Naive thymus-derived CD4-positive, alpha-beta T cell (primary cell): ENCODE data around the gene BTD. TPM values are rescaled to one million over a fixed set of nuclear protein-coding genes. Genes with fewer than 3 reads are reported as not detected.

ENCODE experiments used
- ATAC-seq: fragments of 150-1000 bp; cut with Tn5 transposase; 2 replicates; pipeline ENCODE4 v1.10.0; 2021; ENCODE audit warnings: mild to moderate bottlenecking, moderate library complexity
- CTCF ChIA-PET: fragments of 350-600 bp; sonication (Branson Sonifier 250); formaldehyde crosslinking; loops from one replicate; lab custom pipeline; 2021; ENCODE audit warnings: antibody characterized with exemption; lab: Charles Lee
- POLR2A ChIA-PET: fragments of 350-600 bp; sonication (Branson Sonifier 250); formaldehyde crosslinking; loops from one replicate; lab custom pipeline; 2021; ENCODE audit warnings: antibody characterized with exemption, inconsistent platforms; lab: Charles Lee
- DNase-seq, 9 donors: peaks; one replicate each; pipeline versions ENCODE4 v3.0.0 to v3.0.0-alpha.2; 2020 to 2022; ENCODE audit warnings: mixed read lengths in 1 of 9
- H3K27ac ChIP-seq: one replicate; pipeline ENCODE4 v1.7.0; 2013; ENCODE audit warnings: mild to moderate bottlenecking, low read depth, low read length, moderate library complexity
- H3K27me3 ChIP-seq, 2 donors: one replicate each; pipeline ENCODE4 v1.7.0; 2013; ENCODE audit warnings: low read length in 2 of 2, mild to moderate bottlenecking in 2 of 2, moderate library complexity in 2 of 2; ENCODE audit not compliant: control insufficient read depth in 2 of 2, insufficient read depth in 2 of 2
- H3K36me3 ChIP-seq, 3 experiments: 1 replicate in 2 of 3; 2 replicates in 1 of 3; pipeline ENCODE4 v1.7.0; 2013; ENCODE audit warnings: low read length in 3 of 3, mild to moderate bottlenecking in 3 of 3, moderate library complexity in 1 of 3; ENCODE audit not compliant: insufficient read depth in 3 of 3, control insufficient read depth in 2 of 3
- H3K4me1 ChIP-seq, 2 donors: one replicate each; pipeline ENCODE4 v1.7.0; 2013; ENCODE audit warnings: low read length in 2 of 2, mild to moderate bottlenecking in 2 of 2, moderate library complexity in 1 of 2; ENCODE audit not compliant: control insufficient read depth in 2 of 2, insufficient read depth in 2 of 2
- H3K4me3 ChIP-seq: 2 replicates; pipeline ENCODE4 v1.7.0; 2013; ENCODE audit warnings: mild to moderate bottlenecking, low read length
- H3K9me3 ChIP-seq, 3 experiments: 1 replicate in 2 of 3; 2 replicates in 1 of 3; pipeline ENCODE4 v1.7.0; 2013; ENCODE audit warnings: low read length in 3 of 3; ENCODE audit not compliant: control insufficient read depth in 2 of 3
- H3K27ac Mint-ChIP-seq, 9 donors: one replicate each; pipeline ENCODE4 v1.8.0; 2020 to 2022; ENCODE audit warnings: mixed read lengths in 9 of 9, mild to moderate bottlenecking in 8 of 9, moderate library complexity in 5 of 9, inconsistent platforms in 2 of 9
- H3K27me3 Mint-ChIP-seq, 5 donors: one replicate each; pipeline ENCODE4 v1.8.0; 2021 to 2022; ENCODE audit warnings: mixed read lengths in 5 of 5, mild to moderate bottlenecking in 1 of 5
- H3K36me3 Mint-ChIP-seq, 5 donors: one replicate each; pipeline ENCODE4 v1.8.0; 2020 to 2022; ENCODE audit warnings: mixed read lengths in 5 of 5, mild to moderate bottlenecking in 3 of 5, inconsistent platforms in 1 of 5
- H3K4me1 Mint-ChIP-seq, 7 donors: one replicate each; pipeline ENCODE4 v1.8.0; 2020 to 2022; ENCODE audit warnings: mixed read lengths in 7 of 7, mild to moderate bottlenecking in 3 of 7, inconsistent platforms in 1 of 7
- H3K4me3 Mint-ChIP-seq, 10 donors: one replicate each; pipeline ENCODE4 v1.8.0; 2020 to 2022; ENCODE audit warnings: mild to moderate bottlenecking in 10 of 10, mixed read lengths in 10 of 10, moderate library complexity in 6 of 10, inconsistent platforms in 2 of 10
- H3K9me3 Mint-ChIP-seq, 11 donors: one replicate each; pipeline ENCODE4 v1.8.0; 2020 to 2022; ENCODE audit warnings: mixed read lengths in 11 of 11, mild to moderate bottlenecking in 4 of 11, inconsistent platforms in 1 of 11, moderate library complexity in 1 of 11
- intact Hi-C, 2 donors: fragments of 100-400 bp; cut with micrococcal nuclease; formaldehyde crosslinking; loops; one replicate each; pipeline ENCODE4 v1.15.1; 2023
- polyA plus RNA-seq, 2 donors: library from polyadenylated mRNA; unstranded; fragments of 300-500 nt; fragmentation: Illumina TruSeq; gene quantifications; one replicate each; pipeline ENCODE4 v1.2.3, GENCODE V29; 2021
- total RNA-seq, 6 experiments: library from RNA in 5 of 6; stranded (reverse) in 5 of 6; gene quantifications; 1 replicate in 5 of 6; 2 replicates in 1 of 6; pipeline ENCODE4 v1.2.3 and lab custom pipeline; 2021 to 2026

Gene BTD
- total and polyA plus RNA-seq, 7 experiments from 2014 or later = 6.8 to 23.3 (median 17.0) TPM

DNA sequence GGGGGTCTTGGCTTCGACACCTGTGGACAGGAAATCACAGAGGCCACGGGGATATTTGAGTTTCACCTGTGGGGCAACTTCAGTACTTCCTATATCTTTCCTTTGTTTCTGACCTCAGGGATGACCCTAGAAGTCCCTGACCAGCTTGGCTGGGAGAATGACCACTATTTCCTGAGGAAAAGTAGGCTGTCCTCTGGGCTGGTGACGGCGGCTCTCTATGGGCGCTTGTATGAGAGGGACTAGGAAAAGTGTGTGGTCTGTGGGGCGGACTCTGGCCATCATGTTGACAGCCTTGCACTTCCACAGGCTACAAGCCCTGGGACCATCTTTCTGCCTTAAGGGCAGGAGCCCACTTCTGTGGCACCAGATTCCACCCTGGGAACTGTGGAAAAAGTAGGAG is 43.7 kb downstream of the BTD start:
- peaks cover 0 to 11% (median 0%) of the 10 kb centered on the region in 3 experiments for H3K36me3 ChIP-seq
- POLR2A ChIA-PET = interaction anchor here (0.7 kb wide), 1 partner anchor 168 kb away, joined by 5 read pairs; no protein-coding TSS in a partner anchor
- H3K36me3 Mint-ChIP-seq = peaks cover 0 to 39% (median 30%) of the 10 kb centered on the region in 5 donors
- DNase-seq (no peak), ATAC-seq (no peak)
- H3K27ac ChIP-seq = no peak overlapping the region
- H3K27me3 ChIP-seq = no peaks in the 10 kb centered on the region
- intact Hi-C loops = loop anchor here (5.0 kb wide), 3 partner anchors 42 to 212 kb away; no protein-coding TSS in a partner anchor
- peak overlapping the region in 1 of 9 donors; percentile 4 for H3K27ac Mint-ChIP-seq
- no peaks in the 10 kb centered on the region for H3K9me3 ChIP-seq
- no peak overlapping the region for H3K4me3 ChIP-seq
- CTCF ChIA-PET = no interaction called here
- H3K4me1 ChIP-seq = peaks cover 38 to 44% of the 10 kb centered on the region in 2 donors
- peaks cover 34 to 64% (median 57%) of the 10 kb centered on the region in 7 donors for H3K4me1 Mint-ChIP-seq
- peak overlapping the region in 2 of 10 donors; percentile 30 to 37 for H3K4me3 Mint-ChIP-seq
- H3K27me3 Mint-ChIP-seq = peaks cover 0 to 8% (median under 1%) of the 10 kb centered on the region in 5 donors
- peaks cover 0 to 10% (median 0%) of the 10 kb centered on the region in 11 donors for H3K9me3 Mint-ChIP-seq

- POLR2A ChIA-PET = interaction anchor here (0.6 to 0.7 kb wide), 3 partner anchors 19 to 167 kb away, joined by 3 to 5 read pairs (median 3); no protein-coding TSS in a partner anchor
- Histone ChIP-seq H3K27ac (no peak overlapping the region), H3K4me3 (no peak overlapping the region), H3K27me3 (no peaks in the 10 kb centered on the region), H3K4me1 (peaks cover 38 to 44% of the 10 kb centered on the region in 2 donors), H3K9me3 (no peaks in the 10 kb centered on the region), H3K36me3 (peaks cover 0 to 11% (median 0%) of the 10 kb centered on the region in 3 experiments)
- ATAC-seq = no peak
- peaks cover 0 to 42% (median 30%) of the 10 kb centered on the region in 5 donors for H3K36me3 Mint-ChIP-seq
- CTCF ChIA-PET = interaction anchor here (0.9 kb wide), 1 partner anchor 15 kb away, joined by 4 read pairs; no protein-coding TSS in a partner anchor
- peak overlapping the region in 8 of 10 donors; percentile 3 to 81 (median 28) for H3K4me3 Mint-ChIP-seq
- peak overlapping the region in 1 of 9 donors; percentile 4 for H3K27ac Mint-ChIP-seq
- H3K9me3 Mint-ChIP-seq = peaks cover 0 to 10% (median 0%) of the 10 kb centered on the region in 11 donors
- peaks cover 0 to 10% (median 4%) of the 10 kb centered on the region in 5 donors for H3K27me3 Mint-ChIP-seq
- peaks cover 34 to 68% (median 61%) of the 10 kb centered on the region in 7 donors for H3K4me1 Mint-ChIP-seq
- DNase-seq = no peak
- intact Hi-C loops = loop anchor here (2.0 to 5.0 kb wide), 5 partner anchors 21 to 211 kb away; partner anchors contain the start of gene ANKRD28 (in 1 of the 2)
These were observed 44.4 kb downstream of the BTD start for GRCh38 chr3:15645740-15646501.

GRCh38 chr3:15646851-15647511 is 45.4 kb downstream of the BTD start:
- DNase-seq (no peak), ATAC-seq (peak; percentile 26)
- peaks cover 0 to 36% (median 32%) of the 10 kb centered on the region in 5 donors for H3K36me3 Mint-ChIP-seq
- H3K27ac ChIP-seq = no peak overlapping the region
- H3K36me3 ChIP-seq = peaks cover 0 to 9% (median 0%) of the 10 kb centered on the region in 3 experiments
- intact Hi-C loops = loop anchor here (1.0 to 5.0 kb wide), 8 partner anchors 11 to 210 kb away; partner anchors contain the start of genes ANKRD28 (in 1 of the 2), BTD (in 1 of the 2) and HACL1 (in 1 of the 2)
- peaks cover 38 to 44% of the 10 kb centered on the region in 2 donors for H3K4me1 ChIP-seq
- H3K4me3 Mint-ChIP-seq = peak overlapping the region; percentile 58 to 85 (median 76)
- peak overlapping the region; percentile 14 for H3K4me3 ChIP-seq
- H3K9me3 Mint-ChIP-seq = peaks cover 0 to 10% (median 0%) of the 10 kb centered on the region in 11 donors
- peaks cover 34 to 64% (median 60%) of the 10 kb centered on the region in 7 donors for H3K4me1 Mint-ChIP-seq
- H3K27me3 Mint-ChIP-seq = peaks cover 0 to 17% (median 11%) of the 10 kb centered on the region in 5 donors
- POLR2A ChIA-PET = interaction anchor here (1.0 to 1.5 kb wide), 3 partner anchors 19 to 45 kb away, joined by 3 to 4 read pairs (median 3); partner anchors contain the start of genes BTD and HACL1
- no peaks in the 10 kb centered on the region for H3K9me3 ChIP-seq
- peak overlapping the region in 7 of 9 donors; percentile 29 to 75 (median 54) for H3K27ac Mint-ChIP-seq
- no peaks in the 10 kb centered on the region for H3K27me3 ChIP-seq
- CTCF ChIA-PET = interaction anchor here (0.8 to 1.4 kb wide), 2 partner anchors 12 to 17 kb away, joined by 3 to 4 read pairs; no protein-coding TSS in a partner anchor

- Mint-ChIP-seq H3K4me3 (peak overlapping the region; percentile 58 to 85 (median 76)), H3K27me3 (peaks cover 0 to 19% (median 11%) of the 10 kb centered on the region in 5 donors), H3K9me3 (peaks cover 0 to 10% (median 0%) of the 10 kb centered on the region in 11 donors), H3K36me3 (peaks cover 0 to 35% (median 28%) of the 10 kb centered on the region in 5 donors), H3K27ac (peak overlapping the region; percentile 6 to 75 (median 51)), H3K4me1 (peaks cover 34 to 63% (median 57%) of the 10 kb centered on the region in 7 donors)
- H3K27me3 ChIP-seq = no peaks in the 10 kb centered on the region
- peaks cover 38 to 44% of the 10 kb centered on the region in 2 donors for H3K4me1 ChIP-seq
- POLR2A ChIA-PET = interaction anchor here (0.7 to 1.5 kb wide), 4 partner anchors 20 to 46 kb away, joined by 3 to 4 read pairs (median 3); partner anchors contain the start of genes BTD and HACL1
- no peaks in the 10 kb centered on the region for H3K9me3 ChIP-seq
- DNase-seq (peak in 8 of 9 donors; percentile 46 to 79 (median 72)), ATAC-seq (peak; percentile 92)
- peak overlapping the region; percentile 15 for H3K27ac ChIP-seq
- intact Hi-C loops = loop anchor here (1.0 to 5.0 kb wide), 8 partner anchors 11 to 210 kb away; partner anchors contain the start of genes ANKRD28 (in 1 of the 2), BTD (in 1 of the 2) and HACL1 (in 1 of the 2)
- H3K4me3 ChIP-seq = peak overlapping the region; percentile 14
- CTCF ChIA-PET = interaction anchor here (0.8 to 1.4 kb wide), 2 partner anchors 12 to 18 kb away, joined by 3 to 4 read pairs; no protein-coding TSS in a partner anchor
- peaks cover 0 to 4% (median 0%) of the 10 kb centered on the region in 3 experiments for H3K36me3 ChIP-seq
These were observed 46.1 kb downstream of the BTD start for GRCh38 chr3:15647611-15648167.

- Mint-ChIP-seq H3K4me1 (peaks cover 34 to 63% (median 57%) of the 10 kb centered on the region in 7 donors), H3K36me3 (peaks cover 0 to 33% (median 21%) of the 10 kb centered on the region in 5 donors), H3K9me3 (peaks cover 0 to 10% (median 2%) of the 10 kb centered on the region in 11 donors), H3K27ac (peak overlapping the region in 3 of 9 donors; percentile 1 to 52 (median 6)), H3K27me3 (peaks cover 0 to 23% (median 11%) of the 10 kb centered on the region in 5 donors), H3K4me3 (peak overlapping the region in 5 of 10 donors; percentile 20 to 81 (median 56))
- Histone ChIP-seq H3K4me1 (peaks cover 38 to 44% of the 10 kb centered on the region in 2 donors), H3K4me3 (no peak overlapping the region), H3K36me3 (peaks cover 0 to 4% (median 0%) of the 10 kb centered on the region in 3 experiments), H3K9me3 (no peaks in the 10 kb centered on the region), H3K27ac (no peak overlapping the region), H3K27me3 (no peaks in the 10 kb centered on the region)
- ChIA-PET POLR2A (no interaction called here), CTCF (no interaction called here)
- ATAC-seq (no peak), DNase-seq (no peak)
- intact Hi-C loops = loop anchor here (5.0 kb wide), 3 partner anchors 38 to 208 kb away; no protein-coding TSS in a partner anchor
These were observed 47.8 kb downstream of the BTD start for GRCh38 chr3:15649341-15649740.
